WERI-Rb-1 (cell line): Measurements from ENCODE around the gene TRPM8.

ENCODE experiments used
- DNase-seq: peaks from one replicate; pipeline ENCODE4 v3.0.0-alpha.2; 2020
- H3K27ac ChIP-seq: fragments of 250-450 bp; sonication (Bioruptor Pico); 2 replicates; pipeline ENCODE4 v1.5.1; 2020; ENCODE audit warnings: mild to moderate bottlenecking, moderate library complexity
- H3K27me3 ChIP-seq: fragments of 250-450 bp; sonication (Bioruptor Pico); 2 replicates; pipeline ENCODE4 v1.5.1; 2021; ENCODE audit warnings: mild to moderate bottlenecking, low read depth, moderate library complexity; ENCODE audit not compliant: insufficient read depth, severe bottlenecking
- H3K36me3 ChIP-seq: fragments of 250-450 bp; sonication (Bioruptor Pico); 2 replicates; pipeline ENCODE4 v1.5.1; 2020; ENCODE audit warnings: mild to moderate bottlenecking, moderate library complexity
- H3K4me3 ChIP-seq: 2 replicates; pipeline ENCODE4 v1.5.1; 2011; ENCODE audit warnings: low read depth, mild to moderate bottlenecking, control low read depth, low read length
- H3K9me3 ChIP-seq: fragments of 250-450 bp; sonication (Bioruptor Pico); 2 replicates; pipeline ENCODE4 v1.5.1; 2021; ENCODE audit warnings: mild to moderate bottlenecking, moderate library complexity; ENCODE audit not compliant: severe bottlenecking
- CTCF ChIP-seq: IDR thresholded peaks from 2 replicates; pipeline ENCODE4 v1.5.1; 2011; ENCODE audit warnings: low read depth, mild to moderate bottlenecking, control low read depth, inconsistent platforms, low read length

TRPM8 gene

GRCh38 chr2:233919319-233919718 lies 2.1 kb downstream of the TRPM8 start:
- TF ChIP-seq CTCF, result no peak
- Histone ChIP-seq H3K4me3 (no peak overlapping the region), H3K27ac (no peak overlapping the region)

GRCh38 chr2:233919938-233920337 lies 2.8 kb downstream of the TRPM8 start:
- no peak for TF ChIP-seq CTCF
- H3K27ac ChIP-seq, result no peak overlapping the region
- H3K36me3 ChIP-seq, result no peaks in the 10 kb centered on the region
- DNase-seq, result no peak
- H3K27me3 ChIP-seq, result no peaks in the 10 kb centered on the region
- no peaks in the 10 kb centered on the region for H3K9me3 ChIP-seq
- H3K4me3 ChIP-seq, result no peak overlapping the region

More at GRCh38 chr2:233919319-233919718, 2.1 kb downstream of the TRPM8 start:
- Histone ChIP-seq H3K9me3 (no peaks in the 10 kb centered on the region), H3K27me3 (no peaks in the 10 kb centered on the region), H3K36me3 (no peaks in the 10 kb centered on the region)
- DNase-seq, result no peak

GRCh38 chr2:233922471-233922870 lies 5.3 kb downstream of the TRPM8 start:
- Histone ChIP-seq H3K4me3 (no peak overlapping the region), H3K27me3 (no peaks in the 10 kb centered on the region), H3K36me3 (no peaks in the 10 kb centered on the region), H3K9me3 (no peaks in the 10 kb centered on the region), H3K27ac (no peak overlapping the region)
- no peak for DNase-seq
- TF ChIP-seq CTCF, result no peak

GRCh38 chr2:233925402-233925801 lies 8.2 kb downstream of the TRPM8 start:
- no peak overlapping the region for H3K27ac ChIP-seq
- no peaks in the 10 kb centered on the region for H3K9me3 ChIP-seq
- no peak for TF ChIP-seq CTCF

GRCh38 chr2:233926806-233927205 lies 9.6 kb downstream of the TRPM8 start:
- H3K27me3 ChIP-seq, result no peaks in the 10 kb centered on the region
- TF ChIP-seq CTCF, result no peak
- no peaks in the 10 kb centered on the region for H3K36me3 ChIP-seq
- no peak overlapping the region for H3K4me3 ChIP-seq
- no peak for DNase-seq
- H3K9me3 ChIP-seq, result no peaks in the 10 kb centered on the region
- no peak overlapping the region for H3K27ac ChIP-seq

More at GRCh38 chr2:233925402-233925801, 8.2 kb downstream of the TRPM8 start:
- no peak for DNase-seq
- Histone ChIP-seq H3K27me3 (no peaks in the 10 kb centered on the region), H3K4me3 (no peak overlapping the region), H3K36me3 (no peaks in the 10 kb centered on the region)

GRCh38 chr2:233928594-233929351 lies 11.6 kb downstream of the TRPM8 start:
- Histone ChIP-seq H3K27me3 (no peaks in the 10 kb centered on the region), H3K36me3 (no peaks in the 10 kb centered on the region), H3K4me3 (no peak overlapping the region), H3K9me3 (no peaks in the 10 kb centered on the region), H3K27ac (no peak overlapping the region)
- TF ChIP-seq CTCF, result peak; percentile 65
- peak; percentile 64 for DNase-seq
